ENCODE data around the gene RALY.
A peak's percentile ranks its signal among the peaks of the same experiment; 100 is the strongest.

Gene RALY

DNA sequence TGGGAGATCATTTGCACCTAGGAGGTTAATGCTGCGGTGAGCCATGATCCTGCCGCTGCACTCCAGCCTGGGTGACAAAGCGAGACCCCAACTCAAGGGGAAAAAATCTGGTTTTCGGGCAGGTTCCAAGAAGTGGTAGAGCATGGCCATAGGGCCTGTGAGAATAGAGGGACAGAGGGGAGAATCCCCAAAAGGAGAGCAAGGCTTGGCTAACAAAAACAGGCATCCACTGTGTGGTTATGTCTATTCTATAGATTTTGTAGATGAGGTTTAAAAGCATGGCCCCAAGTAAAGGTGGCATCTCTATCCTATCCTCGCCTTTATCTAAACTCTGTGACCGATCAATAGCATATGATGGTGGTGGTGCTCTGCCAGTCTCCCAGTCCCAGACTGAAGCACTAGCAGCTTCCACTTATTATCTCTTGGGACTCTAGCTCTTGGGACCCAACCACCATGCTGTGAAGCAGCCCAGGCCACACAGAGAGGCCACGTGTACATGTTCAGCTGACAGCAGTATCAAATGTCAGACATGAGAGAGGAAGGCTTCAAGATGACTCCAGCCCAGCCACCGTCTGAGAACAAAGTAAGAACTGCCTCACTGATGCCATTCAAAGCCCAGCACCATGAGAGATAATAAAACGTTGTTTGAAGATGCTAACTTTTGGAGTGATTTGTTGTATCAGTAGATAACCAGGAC is 90.7 kb downstream of the RALY start:
- Mint-ChIP-seq H3K4me1 (ENCODE audit: low read depth) (peaks cover 22% of the 10 kb centered on the region), H3K27ac (peak overlapping the region; percentile 81), H3K9me3 (ENCODE audit: low read depth) (no peaks in the 10 kb centered on the region), H3K27me3 (no peaks in the 10 kb centered on the region), H3K36me3 (peaks cover 7% of the 10 kb centered on the region), H3K4me3 (no peak overlapping the region)

DNA sequence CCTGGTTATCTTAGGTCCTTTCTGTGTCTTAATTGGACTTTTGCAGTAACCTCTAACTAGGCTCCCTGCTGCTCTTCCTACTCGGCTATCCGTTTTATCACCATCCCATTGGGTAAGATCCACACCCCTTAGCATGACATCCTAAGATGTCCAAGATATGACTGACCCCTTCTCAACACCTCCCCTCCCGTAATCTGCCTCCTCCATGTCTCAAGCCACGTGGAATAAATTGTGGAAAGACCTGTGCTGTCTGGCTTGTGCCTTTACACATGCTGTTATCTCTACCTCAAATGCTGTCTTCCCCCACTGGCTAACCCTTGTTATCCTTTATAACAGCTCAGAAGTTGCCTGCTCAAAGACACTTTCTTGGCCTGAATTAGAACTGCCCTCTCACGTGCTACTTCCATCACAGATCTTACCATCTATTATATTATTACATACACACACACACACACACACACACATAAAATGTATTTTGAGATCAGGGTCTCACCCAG is 91.9 kb downstream of the RALY start:
- Mint-ChIP-seq H3K27ac (peak overlapping the region; percentile 24), H3K4me3 (no peak overlapping the region), H3K9me3 (ENCODE audit: low read depth) (no peaks in the 10 kb centered on the region), H3K4me1 (ENCODE audit: low read depth) (peaks cover 22% of the 10 kb centered on the region), H3K36me3 (peaks cover 7% of the 10 kb centered on the region), H3K27me3 (no peaks in the 10 kb centered on the region)

DNA sequence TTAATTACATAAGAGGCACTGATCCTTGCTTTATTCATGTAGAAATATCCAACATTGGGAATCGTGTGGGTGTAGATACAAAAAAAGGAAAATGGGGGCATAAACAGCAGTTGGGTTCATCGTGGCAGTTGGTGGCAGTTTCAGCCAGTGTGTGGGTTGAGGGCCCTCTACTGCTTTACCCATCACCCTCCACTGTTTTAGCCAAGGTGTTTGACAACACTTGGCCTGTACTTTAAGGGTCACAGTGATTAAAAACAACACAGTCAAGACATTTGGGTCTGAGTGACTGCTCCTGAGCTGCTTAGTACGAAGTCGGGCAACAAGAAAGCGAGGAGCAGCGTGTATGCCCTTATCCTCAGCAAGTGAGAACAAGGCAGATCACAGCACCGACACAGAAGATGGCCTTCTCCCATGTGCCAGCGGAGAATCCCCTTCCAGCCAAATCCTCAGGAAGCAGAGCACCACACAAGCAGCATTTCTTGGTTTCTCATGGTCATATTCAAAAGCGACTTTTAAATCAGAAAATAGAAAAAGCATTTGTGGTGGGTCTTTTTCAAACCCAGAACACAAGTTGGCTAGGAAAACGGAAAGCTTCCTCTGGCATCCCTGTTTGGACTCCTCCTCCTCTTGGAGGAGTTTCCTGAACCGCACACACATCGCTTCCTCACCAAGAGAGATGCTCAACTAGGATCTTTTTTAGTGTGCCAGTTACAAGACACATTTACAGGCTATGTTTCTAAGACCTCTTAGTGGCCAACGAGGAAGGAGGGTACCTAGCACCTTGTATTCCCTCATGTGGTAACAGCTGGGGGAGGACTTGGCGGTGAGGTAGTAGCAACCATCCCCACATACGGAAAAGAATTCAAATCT is 94.8 kb downstream of the RALY start:
- Mint-ChIP-seq H3K9me3 (ENCODE audit: low read depth) (no peaks in the 10 kb centered on the region), H3K27ac (peak overlapping the region; percentile 80), H3K27me3 (no peaks in the 10 kb centered on the region)

DNA sequence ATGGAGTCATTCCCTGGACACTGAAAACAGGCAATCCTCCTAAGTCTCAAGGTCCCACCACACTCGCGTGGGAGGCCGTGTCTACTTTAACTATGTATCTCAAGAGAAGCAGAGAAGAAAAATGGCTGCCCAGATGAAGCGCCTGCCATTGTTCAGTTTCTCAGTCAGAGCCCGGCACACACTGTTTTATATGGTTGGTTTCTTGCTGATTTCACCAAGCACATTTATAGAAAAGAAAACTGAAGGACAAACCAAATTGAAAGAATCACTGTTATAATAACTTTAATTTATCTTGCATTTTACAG is 95.4 kb downstream of the RALY start:
- H3K27ac Mint-ChIP-seq = peak overlapping the region; percentile 80
- H3K27me3 Mint-ChIP-seq = no peaks in the 10 kb centered on the region

More for the DNA sequence above, 94.8 kb downstream of the RALY start:
- peaks cover 7% of the 10 kb centered on the region for H3K36me3 Mint-ChIP-seq
- H3K4me3 Mint-ChIP-seq = no peak overlapping the region
- H3K4me1 Mint-ChIP-seq (ENCODE audit: low read depth) = peaks cover 25% of the 10 kb centered on the region

DNA sequence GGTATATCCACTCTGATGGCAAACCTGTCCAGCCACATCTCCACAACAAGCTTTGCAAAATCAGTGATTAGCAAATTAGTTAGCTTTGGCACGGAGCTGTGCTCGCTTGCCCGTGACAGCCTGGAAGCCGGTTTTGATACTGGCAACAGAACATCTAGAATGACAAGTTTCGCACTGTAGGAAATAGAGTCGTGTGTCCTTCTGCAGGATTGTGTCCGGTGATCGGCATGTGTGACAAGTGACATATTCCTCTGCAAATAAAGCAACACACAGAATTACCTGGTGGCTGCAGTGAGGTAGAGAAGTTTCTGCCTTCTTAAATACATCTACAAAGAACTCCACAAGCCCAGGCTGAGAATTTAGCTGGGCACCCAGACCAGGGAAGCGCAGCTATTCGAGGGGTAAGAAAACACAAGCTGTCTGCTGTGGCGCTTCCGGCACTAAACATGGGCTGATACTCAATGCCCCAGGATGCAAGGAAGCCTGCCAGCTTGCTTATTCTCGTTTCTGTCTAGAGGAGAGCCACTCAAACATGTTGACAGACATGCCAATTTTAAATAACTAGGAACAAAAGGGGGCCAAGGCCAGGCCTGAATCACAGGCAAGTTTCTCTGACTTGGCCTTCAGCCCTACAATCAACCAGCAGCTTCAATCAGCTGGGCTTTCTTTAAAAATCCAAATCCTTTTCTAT is 96.1 kb downstream of the RALY start:
- Mint-ChIP-seq H3K27ac (peak overlapping the region; percentile 35), H3K9me3 (ENCODE audit: low read depth) (no peaks in the 10 kb centered on the region), H3K36me3 (peaks cover 6% of the 10 kb centered on the region), H3K27me3 (no peaks in the 10 kb centered on the region), H3K4me1 (ENCODE audit: low read depth) (peaks cover 17% of the 10 kb centered on the region), H3K4me3 (no peak overlapping the region)

More for the DNA sequence above, 95.4 kb downstream of the RALY start:
- Mint-ChIP-seq H3K9me3 (ENCODE audit: low read depth) (no peaks in the 10 kb centered on the region), H3K4me3 (no peak overlapping the region), H3K36me3 (peaks cover 8% of the 10 kb centered on the region), H3K4me1 (ENCODE audit: low read depth) (peaks cover 21% of the 10 kb centered on the region)

DNA sequence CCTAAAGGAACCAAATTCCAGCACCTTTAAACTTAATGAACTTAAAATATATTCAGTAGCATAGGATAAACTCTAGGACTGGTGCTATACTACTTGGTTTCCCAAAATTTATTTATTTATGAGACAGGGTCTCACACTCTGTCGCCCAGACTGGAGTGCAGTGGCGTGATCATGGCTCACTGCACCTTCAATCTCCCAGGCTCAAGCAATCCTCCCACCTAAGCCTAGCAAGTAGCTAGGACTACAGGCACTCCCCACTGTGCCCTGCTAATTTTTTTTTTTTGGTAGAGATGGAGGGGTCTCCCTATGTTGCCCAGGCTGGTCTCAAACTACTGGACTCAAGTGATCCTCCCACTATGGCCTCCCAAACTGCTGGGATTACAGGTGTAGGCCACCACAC is 96.9 kb downstream of the RALY start:
- Mint-ChIP-seq H3K9me3 (ENCODE audit: low read depth) (no peaks in the 10 kb centered on the region), H3K4me1 (ENCODE audit: low read depth) (peaks cover 12% of the 10 kb centered on the region), H3K27me3 (no peaks in the 10 kb centered on the region), H3K36me3 (peaks cover 2% of the 10 kb centered on the region), H3K27ac (no peak overlapping the region), H3K4me3 (no peak overlapping the region)

DNA sequence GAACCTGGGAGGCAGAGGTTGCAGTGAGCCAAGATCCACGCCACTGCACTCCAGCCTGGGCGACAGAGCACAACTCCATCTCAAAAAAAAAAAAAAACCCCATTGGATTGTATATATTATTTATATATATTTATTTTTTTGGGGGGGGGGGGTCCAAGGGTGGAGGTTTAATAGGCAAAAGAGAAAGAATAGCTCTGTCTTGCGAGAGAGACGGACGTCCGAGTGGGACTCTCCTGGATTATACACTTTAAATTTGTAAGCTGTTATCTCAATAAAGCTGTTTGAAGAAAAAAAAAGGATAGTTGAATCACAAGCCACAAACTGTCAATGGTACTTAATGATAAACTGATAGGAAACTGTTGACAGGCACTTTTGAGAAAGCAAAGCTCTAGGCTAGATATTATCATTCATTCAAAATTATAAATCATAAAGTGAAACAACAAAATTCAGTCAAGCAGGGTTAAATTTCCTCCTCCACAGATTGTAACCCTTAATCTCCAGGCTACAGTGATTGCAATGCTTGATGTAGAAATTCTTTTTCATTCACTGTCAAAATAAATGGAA is 98.0 kb downstream of the RALY start:
- peaks cover 2% of the 10 kb centered on the region for H3K36me3 Mint-ChIP-seq
- H3K27ac Mint-ChIP-seq = no peak overlapping the region
- H3K4me3 Mint-ChIP-seq = no peak overlapping the region
- peaks cover 9% of the 10 kb centered on the region for H3K4me1 Mint-ChIP-seq (ENCODE audit: low read depth)
- no peaks in the 10 kb centered on the region for H3K27me3 Mint-ChIP-seq
- no peaks in the 10 kb centered on the region for H3K9me3 Mint-ChIP-seq (ENCODE audit: low read depth)

DNA sequence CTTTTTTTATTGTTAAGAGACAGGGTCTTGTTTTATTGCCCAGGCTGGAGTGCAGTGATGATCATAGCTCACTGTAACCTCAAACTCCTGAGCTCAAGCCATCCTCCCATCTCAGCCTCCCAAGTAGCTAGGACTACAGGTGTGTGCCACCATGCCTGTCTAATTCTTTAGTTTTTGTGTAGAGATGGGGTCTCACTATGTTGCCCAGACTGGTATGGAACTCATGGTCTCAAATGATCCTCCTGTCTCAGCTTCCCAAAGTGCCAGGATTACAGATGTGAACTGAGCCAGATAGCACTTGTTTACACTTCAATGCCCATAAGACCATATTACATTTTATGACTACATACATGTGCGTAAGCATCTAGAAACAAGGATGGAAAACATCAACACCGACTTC is 100.2 kb downstream of the RALY start:
- Mint-ChIP-seq H3K27ac (peak overlapping the region; percentile 61), H3K9me3 (ENCODE audit: low read depth) (no peaks in the 10 kb centered on the region)

DNA sequence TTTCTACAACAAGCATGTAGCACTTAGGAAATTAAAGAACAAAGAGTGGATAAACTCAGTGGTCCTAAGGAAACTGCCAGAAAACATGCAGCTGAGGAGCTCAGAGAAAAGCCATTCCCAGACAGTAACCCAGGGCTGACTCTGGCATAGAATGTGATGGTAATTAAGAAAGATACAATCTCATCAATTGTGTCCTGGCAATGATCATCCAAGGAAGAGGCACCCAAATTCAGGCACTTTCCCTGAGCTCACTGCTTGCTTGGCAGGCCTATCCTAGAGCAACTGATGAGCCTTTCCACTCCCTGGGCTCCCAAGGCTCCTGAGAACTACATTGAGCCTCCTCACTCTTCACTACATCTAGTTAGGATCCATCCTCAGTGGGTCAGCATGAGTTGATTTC is 102.1 kb downstream of the RALY start:
- no peaks in the 10 kb centered on the region for H3K9me3 Mint-ChIP-seq (ENCODE audit: low read depth)
- peak overlapping the region; percentile 46 for H3K27ac Mint-ChIP-seq
- peaks cover 2% of the 10 kb centered on the region for H3K36me3 Mint-ChIP-seq
- no peak overlapping the region for H3K4me3 Mint-ChIP-seq
- peaks cover 10% of the 10 kb centered on the region for H3K4me1 Mint-ChIP-seq (ENCODE audit: low read depth)
- H3K27me3 Mint-ChIP-seq = no peaks in the 10 kb centered on the region

More for the DNA sequence above, 100.2 kb downstream of the RALY start:
- Mint-ChIP-seq H3K4me1 (ENCODE audit: low read depth) (peaks cover 3% of the 10 kb centered on the region), H3K36me3 (peaks cover 2% of the 10 kb centered on the region), H3K27me3 (no peaks in the 10 kb centered on the region), H3K4me3 (no peak overlapping the region)

DNA sequence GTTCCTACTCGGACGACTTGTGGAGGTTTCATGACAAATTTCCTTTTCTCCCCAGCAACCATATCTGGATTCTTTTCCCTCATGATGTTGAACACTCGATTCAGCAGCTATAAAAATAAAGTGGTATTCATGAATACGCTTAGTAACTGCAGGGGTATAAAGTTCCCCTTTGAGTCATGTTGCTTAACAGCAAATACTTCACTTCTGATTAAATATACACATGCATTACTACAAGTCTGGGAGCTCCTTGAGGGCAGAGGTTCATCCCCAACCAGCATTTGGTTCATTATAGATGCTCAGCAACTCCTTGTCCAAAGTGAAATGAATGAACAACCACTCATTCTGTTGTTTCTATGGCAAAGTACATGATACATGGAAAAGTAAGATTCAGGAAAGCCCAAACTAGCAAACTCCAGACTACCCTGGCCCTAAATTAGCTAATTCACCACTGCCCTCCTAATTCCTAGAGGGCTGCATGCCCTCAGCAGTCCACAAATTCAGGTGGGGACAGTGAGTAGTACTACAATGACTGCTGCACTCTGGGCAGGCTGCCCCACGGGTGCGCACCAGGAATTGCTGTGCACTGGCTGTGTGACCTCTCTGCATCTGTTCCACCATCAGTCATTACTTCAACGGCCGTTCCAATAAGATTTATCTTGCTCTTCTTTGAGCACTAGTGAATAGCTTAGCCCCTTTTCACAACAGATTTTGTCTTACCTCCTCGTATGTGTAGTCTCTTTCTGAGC is 103.2 kb downstream of the RALY start:
- Mint-ChIP-seq H3K27ac (peak overlapping the region; percentile 58), H3K9me3 (ENCODE audit: low read depth) (no peaks in the 10 kb centered on the region), H3K36me3 (peaks cover 2% of the 10 kb centered on the region), H3K27me3 (no peaks in the 10 kb centered on the region), H3K4me1 (ENCODE audit: low read depth) (peaks cover 13% of the 10 kb centered on the region), H3K4me3 (no peak overlapping the region)

DNA sequence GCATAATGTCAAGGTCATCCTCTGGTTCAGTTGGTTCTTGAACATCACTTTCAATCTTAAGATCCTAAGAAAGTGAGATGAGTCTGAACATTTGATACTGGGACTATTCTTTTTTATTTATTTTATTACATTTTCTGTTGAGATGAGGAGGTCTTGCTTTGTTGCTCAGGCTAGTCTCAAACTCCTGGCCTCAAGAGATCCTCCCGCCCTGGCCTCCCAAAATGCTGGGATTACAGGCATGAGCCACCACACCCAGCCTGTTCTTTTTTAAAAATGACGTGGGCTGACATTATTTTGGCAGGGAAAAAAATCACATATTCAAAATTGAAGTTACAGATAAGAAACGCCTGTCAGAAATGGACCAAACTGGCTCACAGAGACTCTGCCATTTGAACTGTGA is 104.9 kb downstream of the RALY start:
- Mint-ChIP-seq H3K4me3 (no peak overlapping the region), H3K4me1 (ENCODE audit: low read depth) (peaks cover 23% of the 10 kb centered on the region), H3K36me3 (peaks cover 2% of the 10 kb centered on the region), H3K27me3 (no peaks in the 10 kb centered on the region), H3K27ac (peak overlapping the region; percentile 50), H3K9me3 (ENCODE audit: low read depth) (no peaks in the 10 kb centered on the region)

DNA sequence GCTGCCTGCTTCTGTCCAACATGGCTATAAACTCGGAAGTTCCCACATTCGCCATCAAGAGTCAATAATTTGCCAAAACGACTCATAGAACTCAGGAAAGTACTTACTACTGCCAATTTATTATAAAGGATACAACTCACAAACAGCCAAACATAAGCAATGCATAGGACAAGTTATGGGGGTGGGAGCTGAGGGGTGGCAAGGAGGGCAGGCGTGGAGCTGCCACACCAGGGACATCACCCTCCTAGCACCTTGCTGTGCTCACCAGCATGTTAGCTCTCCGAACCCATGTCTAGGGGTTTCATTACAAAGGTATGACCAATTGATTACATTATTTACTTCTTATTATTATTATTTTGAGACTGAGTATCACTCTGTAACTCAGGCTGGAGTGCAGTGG is 106.0 kb downstream of the RALY start:
- no peaks in the 10 kb centered on the region for H3K27me3 Mint-ChIP-seq
- peaks cover 5% of the 10 kb centered on the region for H3K36me3 Mint-ChIP-seq
- H3K4me3 Mint-ChIP-seq = no peak overlapping the region
- H3K9me3 Mint-ChIP-seq (ENCODE audit: low read depth) = no peaks in the 10 kb centered on the region
- peaks cover 31% of the 10 kb centered on the region for H3K4me1 Mint-ChIP-seq (ENCODE audit: low read depth)
- peak overlapping the region; percentile 54 for H3K27ac Mint-ChIP-seq

DNA sequence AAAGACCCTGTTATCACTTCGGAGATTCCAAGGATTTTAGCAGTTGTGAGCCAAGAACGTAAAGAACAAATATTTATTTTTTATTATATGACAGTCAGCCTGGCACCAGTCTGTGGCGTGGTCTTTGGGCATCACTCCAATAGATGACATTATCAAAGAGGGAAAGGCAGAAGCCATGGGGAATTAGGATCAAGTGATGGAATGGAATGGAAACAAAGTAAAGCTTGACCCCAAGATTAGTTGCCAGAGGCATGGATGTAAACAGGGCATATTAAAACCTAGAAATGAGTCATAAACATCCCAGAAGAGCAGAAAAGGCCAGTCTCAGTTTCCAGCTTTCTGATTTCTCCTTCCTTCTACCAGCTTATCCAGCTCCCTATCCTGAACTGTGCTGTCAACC is 106.9 kb downstream of the RALY start:
- Mint-ChIP-seq H3K4me1 (ENCODE audit: low read depth) (peaks cover 40% of the 10 kb centered on the region), H3K27me3 (no peaks in the 10 kb centered on the region), H3K36me3 (peaks cover 5% of the 10 kb centered on the region), H3K9me3 (ENCODE audit: low read depth) (no peaks in the 10 kb centered on the region), H3K27ac (peak overlapping the region; percentile 41), H3K4me3 (no peak overlapping the region)

DNA sequence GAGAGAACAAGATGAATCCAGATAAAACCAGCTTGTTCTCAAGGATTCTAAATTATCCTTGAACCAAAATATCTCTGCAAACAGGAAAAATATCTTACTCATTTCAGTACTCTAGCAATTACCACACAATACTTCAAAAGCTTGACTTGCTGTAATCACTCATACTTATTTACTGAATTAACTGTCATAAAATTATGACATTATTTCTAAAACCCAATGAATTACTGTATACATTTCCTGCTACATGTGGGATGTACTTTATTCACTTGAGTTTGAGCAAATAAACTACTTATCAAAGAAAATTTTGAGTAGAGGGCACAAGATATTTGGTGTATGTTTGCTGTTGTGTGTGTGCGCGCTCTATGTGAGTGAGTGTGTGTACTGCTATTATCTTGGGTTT is 108.6 kb downstream of the RALY start:
- no peaks in the 10 kb centered on the region for H3K27me3 Mint-ChIP-seq
- no peaks in the 10 kb centered on the region for H3K9me3 Mint-ChIP-seq (ENCODE audit: low read depth)
- no peak overlapping the region for H3K4me3 Mint-ChIP-seq
- peaks cover 55% of the 10 kb centered on the region for H3K4me1 Mint-ChIP-seq (ENCODE audit: low read depth)
- peaks cover 5% of the 10 kb centered on the region for H3K36me3 Mint-ChIP-seq
- peak overlapping the region; percentile 82 for H3K27ac Mint-ChIP-seq

All from activated naive CD8-positive, alpha-beta T cell (primary cell).